Measurements from ENCODE around the gene CBARP. TPM values are rescaled to one million over a fixed set of nuclear protein-coding genes. Genes with fewer than 3 reads are reported as not detected.

Gene CBARP
- total RNA-seq, 1 donor from 2014 or later, result 1.9 TPM

GRCh38 chr19:1230783-1231489 is 6.9 kb downstream of the CBARP start:
- Mint-ChIP-seq H3K9me3 (no peaks in the 10 kb centered on the region), H3K36me3 (ENCODE audit: low read depth) (peaks cover 2% of the 10 kb centered on the region), H3K27ac (no peak overlapping the region), H3K4me3 (no peak overlapping the region), H3K4me1 (peaks cover 2% of the 10 kb centered on the region), H3K27me3 (no peaks in the 10 kb centered on the region)
- DNase-seq, result no peak
- intact Hi-C loops (cut with micrococcal nuclease), result no loop called here

GRCh38 chr19:1229924-1230782 is 7.7 kb downstream of the CBARP start:
- Mint-ChIP-seq H3K4me1 (peaks cover 2% of the 10 kb centered on the region), H3K4me3 (no peak overlapping the region), H3K36me3 (ENCODE audit: low read depth) (peaks cover 2% of the 10 kb centered on the region), H3K27me3 (no peaks in the 10 kb centered on the region), H3K27ac (no peak overlapping the region), H3K9me3 (no peaks in the 10 kb centered on the region)
- no peak for DNase-seq
- intact Hi-C loops (cut with micrococcal nuclease), result no loop called here

GRCh38 chr19:1229056-1229923 is 8.5 kb downstream of the CBARP start:
- intact Hi-C loops (cut with micrococcal nuclease), result no loop called here
- Mint-ChIP-seq H3K27me3 (no peaks in the 10 kb centered on the region), H3K9me3 (no peaks in the 10 kb centered on the region), H3K4me1 (peaks cover 2% of the 10 kb centered on the region), H3K27ac (no peak overlapping the region), H3K4me3 (no peak overlapping the region), H3K36me3 (ENCODE audit: low read depth) (peaks cover 2% of the 10 kb centered on the region)
- DNase-seq, result no peak

GRCh38 chr19:1228161-1228957 is 9.4 kb downstream of the CBARP start:
- Mint-ChIP-seq H3K36me3 (ENCODE audit: low read depth) (peaks cover 2% of the 10 kb centered on the region), H3K9me3 (no peaks in the 10 kb centered on the region), H3K27me3 (no peaks in the 10 kb centered on the region), H3K4me1 (peaks cover 2% of the 10 kb centered on the region), H3K27ac (no peak overlapping the region), H3K4me3 (no peak overlapping the region)
- intact Hi-C loops (cut with micrococcal nuclease), result no loop called here
- DNase-seq, result no peak

GRCh38 chr19:1227304-1228054 is 10.3 kb downstream of the CBARP start:
- Mint-ChIP-seq H3K27ac (no peak overlapping the region), H3K9me3 (no peaks in the 10 kb centered on the region), H3K4me1 (peaks cover 2% of the 10 kb centered on the region)

GRCh38 chr19:1226522-1227303 is 11.1 kb downstream of the CBARP start:
- intact Hi-C loops (cut with micrococcal nuclease), result no loop called here
- DNase-seq, result no peak
- Mint-ChIP-seq H3K4me1 (no peaks in the 10 kb centered on the region), H3K36me3 (ENCODE audit: low read depth) (peaks cover 2% of the 10 kb centered on the region), H3K27me3 (no peaks in the 10 kb centered on the region), H3K27ac (no peak overlapping the region), H3K4me3 (no peak overlapping the region), H3K9me3 (no peaks in the 10 kb centered on the region)

More at GRCh38 chr19:1227304-1228054, 10.3 kb downstream of the CBARP start:
- Mint-ChIP-seq H3K36me3 (ENCODE audit: low read depth) (peaks cover 2% of the 10 kb centered on the region), H3K27me3 (no peaks in the 10 kb centered on the region), H3K4me3 (no peak overlapping the region)
- DNase-seq, result no peak
- intact Hi-C loops (cut with micrococcal nuclease), result no loop called here

GRCh38 chr19:1226227-1226518 is 11.6 kb downstream of the CBARP start:
- Mint-ChIP-seq H3K27ac (no peak overlapping the region), H3K4me3 (no peak overlapping the region), H3K4me1 (no peaks in the 10 kb centered on the region), H3K36me3 (ENCODE audit: low read depth) (peaks cover 2% of the 10 kb centered on the region), H3K27me3 (no peaks in the 10 kb centered on the region), H3K9me3 (no peaks in the 10 kb centered on the region)
- intact Hi-C loops (cut with micrococcal nuclease), result no loop called here
- DNase-seq, result no peak

GRCh38 chr19:1225440-1226226 is 12.2 kb downstream of the CBARP start:
- intact Hi-C loops (cut with micrococcal nuclease), result no loop called here
- H3K9me3 Mint-ChIP-seq, result no peaks in the 10 kb centered on the region
- no peaks in the 10 kb centered on the region for H3K4me1 Mint-ChIP-seq
- no peaks in the 10 kb centered on the region for H3K27me3 Mint-ChIP-seq
- H3K4me3 Mint-ChIP-seq, result no peak overlapping the region
- no peak overlapping the region for H3K27ac Mint-ChIP-seq
- no peak for DNase-seq
- H3K36me3 Mint-ChIP-seq (ENCODE audit: low read depth), result peaks cover 2% of the 10 kb centered on the region

- Mint-ChIP-seq H3K27me3 (no peaks in the 10 kb centered on the region), H3K36me3 (ENCODE audit: low read depth) (peaks cover 2% of the 10 kb centered on the region), H3K4me3 (no peak overlapping the region), H3K9me3 (no peaks in the 10 kb centered on the region), H3K4me1 (no peaks in the 10 kb centered on the region), H3K27ac (no peak overlapping the region)
- DNase-seq, result no peak
- intact Hi-C loops (cut with micrococcal nuclease), result no loop called here
Measured at GRCh38 chr19:1224847-1225246, 13.0 kb downstream of the CBARP start.

- Mint-ChIP-seq H3K9me3 (no peaks in the 10 kb centered on the region), H3K27ac (no peak overlapping the region), H3K4me3 (no peak overlapping the region), H3K36me3 (ENCODE audit: low read depth) (peaks cover 2% of the 10 kb centered on the region), H3K4me1 (no peaks in the 10 kb centered on the region), H3K27me3 (no peaks in the 10 kb centered on the region)
- intact Hi-C loops (cut with micrococcal nuclease), result no loop called here
- no peak for DNase-seq
Measured at GRCh38 chr19:1224047-1224825, 13.6 kb downstream of the CBARP start.

Measured in activated CD4-positive, alpha-beta T cell treated with anti-CD3 and anti-CD28 coated beads, Interleukin-2, amount 10 ng/mL, durations not matched to agents 24 days and 14 days (primary cell).